ENCODE data around the gene DCLK2. TPM values are rescaled to one million over a fixed set of nuclear protein-coding genes. Genes with fewer than 3 reads are reported as not detected.
A peak's percentile ranks its signal among the peaks of the same experiment; 100 is the strongest.

DCLK2 gene
- total and polyA plus RNA-seq, 2 of the 4 experiments (the other 2 are of a cell fraction), result 11.3 to 15.5 TPM

GRCh38 chr4:150243932-150244331 is 165.7 kb downstream of the DCLK2 start (continued):
- TF ChIP-seq MAFK (IDR thresholded peaks at IDR 0.05; ENCODE audit: low read depth, low read length) (no peak), RAD21 (IDR thresholded peaks at IDR 0.05; ENCODE audit: low read length) (no peak), BHLHE40 (IDR thresholded peaks at IDR 0.05; ENCODE audit: low read depth, low read length) (no peak), POLR2A (IDR thresholded peaks at IDR 0.05; ENCODE audit: low read depth, low read length) (no peak), RFX5 (IDR thresholded peaks at IDR 0.05; ENCODE audit: low read depth, low read length) (no peak), USF2 (IDR thresholded peaks at IDR 0.05; ENCODE audit: low read depth, low read length) (no peak)

GRCh38 chr4:150244600-150244999 is 166.4 kb downstream of the DCLK2 start:
- Histone ChIP-seq H2AK9ac (replicated peaks; ENCODE audit: low read depth, low read length, poor library complexity) (no peak overlapping the region), H4K91ac (ENCODE audit: insufficient read depth, low read depth, low read length) (no peak overlapping the region), H3K27ac (ENCODE audit: insufficient read depth, low read length) (0 out of 2 replicates have a peak overlapping the region, but pooled peaks have one; percentile 1), H3K9me3 (ENCODE audit: control insufficient read depth, insufficient read depth, low read length) (no peaks in the 10 kb centered on the region), H4K8ac (ENCODE audit: low read depth in 2 of 2, low read length in 2 of 2) (peak overlapping the region in 1 of 2 experiments; percentile 45; a peak in 2 of 4 replicates), H3K18ac (ENCODE audit: low read depth, low read length) (no peak overlapping the region; the same call in 1 of the 2 replicates), H3K14ac (replicated peaks; ENCODE audit: low read depth, low read length) (no peak overlapping the region), H4K20me1 (ENCODE audit: insufficient read depth, low read length) (no peaks in the 10 kb centered on the region), H2AK5ac (ENCODE audit: low read depth, low read length) (no peak overlapping the region), H3K79me1 (ENCODE audit: low read depth in 1 of 2, low read length in 2 of 2) (peaks cover 8 to 22% of the 10 kb centered on the region in 2 experiments), H3K4me1 (ENCODE audit: control insufficient read depth, insufficient read depth, low read length) (peaks cover 17% of the 10 kb centered on the region), H3K4ac (ENCODE audit: low read depth, low read length) (no peak overlapping the region; the same call in 1 of the 2 replicates), H2BK120ac (ENCODE audit: low read depth, low read length) (peak overlapping the region; percentile 50), H2BK5ac (ENCODE audit: low read depth, low read length, poor library complexity, severe bottlenecking) (peak overlapping the region; percentile 61), H2BK15ac (ENCODE audit: low read depth, low read length) (no peak overlapping the region), H3K23ac (ENCODE audit: low read depth, low read length) (no peak overlapping the region), H3K4me2 (ENCODE audit: low read depth, low read length) (no peak overlapping the region), H2AFZ (replicated peaks; ENCODE audit: low read length, poor library complexity) (no peak overlapping the region), H3K56ac (ENCODE audit: extremely low read depth, insufficient read depth, low read length) (no peak overlapping the region), H3K27me3 (ENCODE audit: control insufficient read depth, insufficient read depth, low read length) (no peaks in the 10 kb centered on the region), H3K9me1 (ENCODE audit: insufficient read depth, low read length) (peaks cover 16% of the 10 kb centered on the region), H3K9ac (ENCODE audit: low read depth, low read length) (no peak overlapping the region), H4K5ac (ENCODE audit: low read depth, low read length) (no peak overlapping the region; the same call in 1 of the 2 replicates), H2BK20ac (ENCODE audit: low read depth, low read length) (peak overlapping the region; percentile 29; the same call in 1 of the 2 replicates), H3K36me3 (ENCODE audit: control insufficient read depth, insufficient read depth, low read length) (peaks cover 11% of the 10 kb centered on the region), H3K4me3 (ENCODE audit: insufficient read depth, low read depth, low read length) (no peak overlapping the region)
- dilution Hi-C loops (cut with HindIII; ENCODE audit: low sequenced_read_pairs, unreplicated experiment) (no loop called here), intact Hi-C loops (cut with micrococcal nuclease) (loop anchor here (5.0 kb wide), 1 partner anchor 338 kb away; the partner anchor contains the start of gene MAB21L2), in situ Hi-C loops (cut with MboI; ENCODE audit: low sequenced_read_pairs) (loop anchor here (10.0 kb wide), 1 partner anchor 230 kb away; no protein-coding TSS in a partner anchor)
- no TSS peak for BruUV-seq (replicated peaks)
- WGBS, 2 experiments (ENCODE audit: extremely low coverage in 2 of 2, insufficient read length in 1 of 2), result no CpG with 5 or more reads among the region's 3 CpGs
- POLR2A ChIA-PET (ENCODE audit: unreplicated experiment), result interaction anchor here (0.7 kb wide), 1 partner anchor 1991 kb away, joined by 3 read pairs; no protein-coding TSS in a partner anchor
- DNase-seq (peak; percentile 78), ATAC-seq (ENCODE audit: low read depth) (peak; percentile 51)
- CTCF ChIA-PET, result interaction anchor here (0.8 to 3.5 kb wide), 5 partner anchors 11 to 622 kb away, joined by 3 to 23 read pairs (median 8); no protein-coding TSS in a partner anchor
- TF ChIP-seq RAD21 (IDR thresholded peaks at IDR 0.05; ENCODE audit: low read length) (0 out of 2 replicates have a peak, but pooled peaks have one; percentile 5), MAFK (IDR thresholded peaks at IDR 0.05; ENCODE audit: low read depth, low read length) (peak; percentile 28; the same call in 1 of the 2 replicates), USF2 (IDR thresholded peaks at IDR 0.05; ENCODE audit: low read depth, low read length) (no peak)

All from IMR-90 (cell line).